Hepatocyte (in vitro differentiated cells): ENCODE results near the gene GGT6. TPM values are rescaled to one million over a fixed set of nuclear protein-coding genes. Genes with fewer than 3 reads are reported as not detected.

Source experiments
- DNase-seq: peaks from one replicate; pipeline ENCODE4 v3.0.0-alpha.2; 2016; ENCODE audit warnings: low spot score
- H2AFZ ChIP-seq: fragments of 200-600 bp; sonication (generic); 2 replicates; pipeline ENCODE4 v1.6.0; 2016; ENCODE audit warnings: antibody characterized with exemption, mild to moderate bottlenecking
- H3K27ac ChIP-seq: fragments of 200-600 bp; sonication (generic); 2 replicates; pipeline ENCODE4 v1.5.1; 2016; ENCODE audit warnings: mild to moderate bottlenecking
- H3K27me3 ChIP-seq: fragments of 200-600 bp; sonication (generic); 2 replicates; pipeline ENCODE4 v1.6.1; 2016
- H3K36me3 ChIP-seq: fragments of 200-600 bp; sonication (generic); replicated peaks from 2 replicates; pipeline ENCODE4 v1.5.1; 2016; ENCODE audit warnings: low read depth; ENCODE audit not compliant: insufficient read depth
- H3K4me1 ChIP-seq: fragments of 200-600 bp; sonication (generic); 2 replicates; pipeline ENCODE4 v1.5.1; 2016; ENCODE audit warnings: mild to moderate bottlenecking, moderate library complexity; ENCODE audit not compliant: insufficient read depth
- H3K4me2 ChIP-seq: fragments of 200-600 bp; sonication (generic); 2 replicates; pipeline ENCODE4 v1.6.0; 2016
- H3K4me3 ChIP-seq: fragments of 200-600 bp; sonication (generic); 2 replicates; pipeline ENCODE4 v1.5.1; 2016; ENCODE audit warnings: mild to moderate bottlenecking
- H3K79me2 ChIP-seq: fragments of 200-600 bp; sonication (generic); 2 replicates; pipeline ENCODE4 v1.6.0; 2017; ENCODE audit warnings: mild to moderate bottlenecking
- H3K9me2 ChIP-seq: fragments of 200-600 bp; sonication (generic); replicated peaks from 2 replicates; pipeline ENCODE4 v1.6.0; 2017; ENCODE audit warnings: mild to moderate bottlenecking; ENCODE audit not compliant: insufficient read depth
- H3K9me3 ChIP-seq: fragments of 200-600 bp; sonication (generic); 2 replicates; pipeline ENCODE4 v1.5.1; 2016; ENCODE audit warnings: low read depth, mild to moderate bottlenecking
- H4K20me1 ChIP-seq: fragments of 200-600 bp; sonication (generic); 2 replicates; pipeline ENCODE4 v1.6.0; 2016; ENCODE audit warnings: mild to moderate bottlenecking; ENCODE audit not compliant: insufficient read depth, poor library complexity, severe bottlenecking
- EZH2 ChIP-seq: fragments of 200-600 bp; sonication (generic); IDR thresholded peaks from 2 replicates; pipeline ENCODE4 v1.6.1; 2016; ENCODE audit warnings: antibody characterized with exemption, mild to moderate bottlenecking, borderline replicate concordance
- EZH2phosphoT487 ChIP-seq: fragments of 200-600 bp; sonication (generic); IDR thresholded peaks from one replicate; pipeline ENCODE4 v1.6.1; 2018; ENCODE audit warnings: antibody characterized with exemption, mild to moderate bottlenecking, low read depth, moderate library complexity; ENCODE audit not compliant: unreplicated experiment, severe bottlenecking
- WGBS: methylation state at CpG from one replicate; pipeline ENCODE4 v1.1.6; 2016; ENCODE audit warnings: low lambda C conversion rate; ENCODE audit errors: missing lambda C conversion rate; 5-methylcytosine and 5-hydroxymethylcytosine counted together
- polyA plus RNA-seq: library from polyadenylated mRNA; unstranded; fragments of >200 nt; fragmentation: Nextera tagmentation; extraction: Ambion mirVana; gene quantifications from 2 replicates; pipeline ENCODE4 v1.2.1, GENCODE V29; 2016
- total RNA-seq: library from RNA; depleted of rRNA; stranded (reverse); fragments of >200 nt; gene quantifications from 2 replicates; pipeline ENCODE4 v1.2.3, GENCODE V29; 2014
- TF ChIP-seq, protein P1 (sequence below): fragments of 200-600 bp; sonication (generic); IDR thresholded peaks from 2 replicates; pipeline ENCODE4 v1.5.1; 2016; ENCODE audit warnings: antibody characterized with exemption, mild to moderate bottlenecking; ENCODE audit not compliant: poor library complexity

The GGT6 gene
- total and polyA plus RNA-seq, 2 experiments from 2014 or later, result not detected

DNA sequence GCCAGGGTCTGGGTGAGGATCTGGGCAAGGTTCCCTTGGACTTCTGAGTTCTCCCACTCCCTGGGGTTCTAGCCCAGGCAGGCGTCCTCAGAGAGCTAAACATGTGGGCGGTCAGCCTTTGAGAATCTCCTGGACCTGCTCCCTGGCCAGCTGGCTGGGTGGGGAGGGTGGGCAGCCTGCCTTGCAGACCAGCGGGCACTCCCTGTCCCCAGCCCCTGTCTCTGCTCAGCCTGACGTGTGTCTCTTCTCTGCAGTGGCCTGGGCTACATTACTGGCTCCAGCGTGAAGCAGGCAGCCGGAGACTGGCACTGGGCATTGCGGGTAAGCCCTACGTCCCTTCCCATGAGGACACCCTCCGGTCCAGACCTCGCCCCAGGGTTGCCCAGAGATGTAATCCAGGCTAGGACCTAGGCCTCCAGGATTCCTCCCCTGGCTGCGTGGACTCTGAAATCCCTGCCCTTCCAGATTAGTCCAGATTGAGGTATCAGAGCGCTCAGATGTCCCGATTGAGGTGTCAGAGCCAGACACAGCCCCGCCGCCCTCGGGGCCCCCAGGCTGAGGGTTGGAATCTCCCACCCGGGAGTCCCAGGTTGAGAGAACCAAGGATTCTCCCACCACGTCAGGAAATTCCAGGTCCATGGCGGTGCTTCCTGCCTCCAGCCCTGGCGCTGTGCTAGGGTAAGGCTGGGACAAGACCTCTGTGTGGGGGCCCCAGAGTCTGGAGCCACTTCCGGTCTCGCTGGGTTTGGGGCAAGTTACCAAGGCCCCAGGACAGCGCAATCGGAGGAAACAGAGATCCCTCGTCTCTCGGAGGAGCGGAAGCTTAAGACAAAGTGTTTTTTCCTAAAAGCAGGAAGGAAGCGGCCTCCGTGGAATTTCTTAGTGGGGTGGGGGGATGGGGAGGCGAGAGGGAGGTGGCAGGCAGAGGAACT lies 29.3 kb downstream of the GGT6 start:
- Histone ChIP-seq H3K4me1 (peaks cover 3% of the 10 kb centered on the region), H3K27me3 (no peaks in the 10 kb centered on the region), H3K9me2 (no peaks in the 10 kb centered on the region), H3K4me2 (no peak overlapping the region), H3K27ac (no peak overlapping the region), H3K79me2 (no peaks in the 10 kb centered on the region), H3K9me3 (no peaks in the 10 kb centered on the region), H4K20me1 (no peaks in the 10 kb centered on the region), H3K36me3 (no peaks in the 10 kb centered on the region), H2AFZ (no peak overlapping the region), H3K4me3 (no peak overlapping the region)
- 79% methylated on average over 28 of the region's 30 CpGs for WGBS
- DNase-seq, result no peak
- TF ChIP-seq EZH2phosphoT487 (no peak), EZH2 (no peak)
- TF ChIP-seq, protein P1, sequence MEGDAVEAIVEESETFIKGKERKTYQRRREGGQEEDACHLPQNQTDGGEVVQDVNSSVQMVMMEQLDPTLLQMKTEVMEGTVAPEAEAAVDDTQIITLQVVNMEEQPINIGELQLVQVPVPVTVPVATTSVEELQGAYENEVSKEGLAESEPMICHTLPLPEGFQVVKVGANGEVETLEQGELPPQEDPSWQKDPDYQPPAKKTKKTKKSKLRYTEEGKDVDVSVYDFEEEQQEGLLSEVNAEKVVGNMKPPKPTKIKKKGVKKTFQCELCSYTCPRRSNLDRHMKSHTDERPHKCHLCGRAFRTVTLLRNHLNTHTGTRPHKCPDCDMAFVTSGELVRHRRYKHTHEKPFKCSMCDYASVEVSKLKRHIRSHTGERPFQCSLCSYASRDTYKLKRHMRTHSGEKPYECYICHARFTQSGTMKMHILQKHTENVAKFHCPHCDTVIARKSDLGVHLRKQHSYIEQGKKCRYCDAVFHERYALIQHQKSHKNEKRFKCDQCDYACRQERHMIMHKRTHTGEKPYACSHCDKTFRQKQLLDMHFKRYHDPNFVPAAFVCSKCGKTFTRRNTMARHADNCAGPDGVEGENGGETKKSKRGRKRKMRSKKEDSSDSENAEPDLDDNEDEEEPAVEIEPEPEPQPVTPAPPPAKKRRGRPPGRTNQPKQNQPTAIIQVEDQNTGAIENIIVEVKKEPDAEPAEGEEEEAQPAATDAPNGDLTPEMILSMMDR, result no peak

DNA sequence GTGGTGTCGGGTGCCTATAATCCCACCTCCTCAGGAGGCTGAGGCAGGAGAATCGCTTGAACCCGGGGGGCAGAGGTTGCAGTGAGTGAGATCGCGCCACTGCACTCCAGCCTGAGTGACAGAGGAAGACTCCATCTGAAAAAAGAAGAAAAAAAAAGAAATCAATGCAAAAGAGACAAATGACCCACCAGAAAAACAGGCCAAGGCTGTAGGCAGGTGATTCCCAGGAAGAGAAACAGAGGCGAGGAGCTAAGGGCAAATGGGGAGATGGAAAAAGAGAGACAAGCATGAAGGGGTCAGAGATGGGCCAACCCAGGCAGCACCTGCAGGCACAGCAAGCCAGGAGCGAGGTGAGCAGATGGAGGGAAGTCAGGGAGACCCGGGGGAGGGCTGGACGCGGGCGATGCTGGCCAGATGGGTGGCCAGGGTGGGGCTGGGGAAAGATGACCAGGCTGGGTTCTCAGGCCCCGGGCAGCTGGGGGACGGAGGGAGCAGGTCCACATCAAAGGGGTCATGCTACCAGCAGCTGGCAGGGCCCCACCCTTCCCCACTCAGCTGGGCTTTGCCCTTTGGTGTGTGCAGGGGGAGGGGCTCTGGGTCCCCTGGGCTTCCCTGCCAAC lies 30.7 kb downstream of the GGT6 start:
- no peak overlapping the region for H3K27ac ChIP-seq
- TF ChIP-seq EZH2phosphoT487, result no peak
- TF ChIP-seq, protein P1, result no peak
- TF ChIP-seq EZH2, result no peak
- H3K4me1 ChIP-seq, result no peaks in the 10 kb centered on the region
- H4K20me1 ChIP-seq, result no peaks in the 10 kb centered on the region
- no peaks in the 10 kb centered on the region for H3K79me2 ChIP-seq
- 79% methylated on average over 11 of the region's 13 CpGs for WGBS
- no peaks in the 10 kb centered on the region for H3K36me3 ChIP-seq
- DNase-seq, result no peak
- no peaks in the 10 kb centered on the region for H3K27me3 ChIP-seq
- no peaks in the 10 kb centered on the region for H3K9me2 ChIP-seq
- H3K4me3 ChIP-seq, result no peak overlapping the region
- no peak overlapping the region for H3K4me2 ChIP-seq
- no peak overlapping the region for H2AFZ ChIP-seq
- no peaks in the 10 kb centered on the region for H3K9me3 ChIP-seq

DNA sequence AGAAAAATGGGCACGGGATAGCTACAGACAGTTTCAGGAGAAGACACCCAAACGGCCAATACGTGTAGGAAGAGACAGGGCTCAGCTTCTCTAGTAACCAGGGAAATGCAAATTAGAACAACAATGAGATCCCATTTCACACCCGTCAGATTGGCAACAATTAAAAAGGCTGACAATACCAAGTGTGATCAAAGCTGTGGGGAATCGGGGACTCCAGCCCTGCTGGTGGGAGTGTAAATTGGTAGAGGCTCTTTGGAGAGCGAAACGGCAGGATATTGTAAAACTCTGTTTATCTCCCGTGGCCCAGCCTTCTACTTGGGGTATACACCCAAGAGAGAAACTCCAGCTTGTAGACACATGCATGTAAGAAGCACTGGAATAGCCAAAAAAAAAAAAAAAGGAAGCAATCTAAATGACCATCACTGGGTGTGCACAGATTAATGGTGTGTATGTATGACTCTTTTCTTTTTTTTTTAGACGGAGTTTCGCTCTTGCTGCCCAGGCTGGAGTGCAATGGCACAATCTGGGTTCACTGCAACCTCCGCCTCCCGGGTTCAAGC lies 32.7 kb downstream of the GGT6 start:
- no peaks in the 10 kb centered on the region for H4K20me1 ChIP-seq
- no peaks in the 10 kb centered on the region for H3K9me2 ChIP-seq
- no peaks in the 10 kb centered on the region for H3K79me2 ChIP-seq
- no peak overlapping the region for H3K4me2 ChIP-seq
- no peaks in the 10 kb centered on the region for H3K9me3 ChIP-seq
- no peaks in the 10 kb centered on the region for H3K27me3 ChIP-seq
- WGBS, result 62% methylated on average over 12 of the region's 12 CpGs
- no peaks in the 10 kb centered on the region for H3K36me3 ChIP-seq
- H3K27ac ChIP-seq, result no peak overlapping the region
- H3K4me1 ChIP-seq, result no peaks in the 10 kb centered on the region
- TF ChIP-seq EZH2phosphoT487, result no peak
- TF ChIP-seq, protein P1, result no peak
- no peak for TF ChIP-seq EZH2
- no peak for DNase-seq
- no peak overlapping the region for H3K4me3 ChIP-seq
- H2AFZ ChIP-seq, result no peak overlapping the region
